Measurements from ENCODE around the gene TECPR1. TPM values are rescaled to one million over a fixed set of nuclear protein-coding genes. Genes with fewer than 3 reads are reported as not detected.

Gene TECPR1
- total RNA-seq, 1 experiment from 2014 or later: 26.4 TPM

- H3K36me3 ChIP-seq (ENCODE audit: control insufficient read depth, insufficient read depth, low read length): peaks cover 3% of the 10 kb centered on the region
- no TSS peak for BruUV-seq (replicated peaks)
- Mint-ChIP-seq H3K27me3 (ENCODE audit: insufficient read depth, unreplicated experiment) (no peaks in the 10 kb centered on the region), H3K4me1 (ENCODE audit: low read depth, unreplicated experiment) (peaks cover 42% of the 10 kb centered on the region), H3K4me3 (ENCODE audit: unreplicated experiment) (peak overlapping the region; percentile 78), H3K27ac (ENCODE audit: unreplicated experiment) (peak overlapping the region; percentile 56), H3K9me3 (ENCODE audit: unreplicated experiment) (no peaks in the 10 kb centered on the region), H3K36me3 (ENCODE audit: insufficient read depth, unreplicated experiment) (peaks cover 47% of the 10 kb centered on the region)
- peaks cover 41% of the 10 kb centered on the region for H3K4me1 ChIP-seq
- H3K9me3 ChIP-seq: no peaks in the 10 kb centered on the region
- no peak for DNase-seq
- TF ChIP-seq CTCF (IDR thresholded peaks at IDR 0.05; ENCODE audit: insufficient read depth in 1 of 2, low read depth in 1 of 2, low read length in 1 of 2, severe bottlenecking in 1 of 2, unreplicated experiment in 1 of 2): no peak
- intact Hi-C loops (cut with micrococcal nuclease; ENCODE audit: unreplicated experiment): loop anchor here (2.0 kb wide), 1 partner anchor 23 kb away; no protein-coding TSS in a partner anchor
- ChIA-PET CTCF (interaction anchor here (0.7 to 1.6 kb wide), 2 partner anchors 14 to 121 kb away, joined by 3 to 5 read pairs; partner anchors contain the start of gene BAIAP2L1), POLR2A (interaction anchor here (1.1 to 1.4 kb wide), 2 partner anchors 15 to 121 kb away, joined by 3 to 5 read pairs; partner anchors contain the start of gene BAIAP2L1)
- H3K27me3 ChIP-seq (replicated peaks; ENCODE audit: control insufficient read depth, insufficient read depth, low read length): no peaks in the 10 kb centered on the region
- H3K4me3 ChIP-seq (ENCODE audit: low read depth, low read length): peak overlapping the region; percentile 44
Observed at GRCh38 chr7:98280296-98280695, 28.3 kb upstream of the TECPR1 start.

GRCh38 chr7:98278936-98279335, 26.9 kb upstream of the TECPR1 start:
- H3K4me1 ChIP-seq: peaks cover 28% of the 10 kb centered on the region
- no TSS peak for BruUV-seq (replicated peaks)
- CTCF ChIA-PET: no interaction called here
- DNase-seq: no peak
- intact Hi-C loops (cut with micrococcal nuclease; ENCODE audit: unreplicated experiment): no loop called here
- H3K4me3 Mint-ChIP-seq (ENCODE audit: unreplicated experiment): no peak overlapping the region
- no peak overlapping the region for H3K4me3 ChIP-seq (ENCODE audit: low read depth, low read length)
- no peak for TF ChIP-seq CTCF (IDR thresholded peaks at IDR 0.05; ENCODE audit: insufficient read depth in 1 of 2, low read depth in 1 of 2, low read length in 1 of 2, severe bottlenecking in 1 of 2, unreplicated experiment in 1 of 2)
- H3K9me3 Mint-ChIP-seq (ENCODE audit: unreplicated experiment): no peaks in the 10 kb centered on the region
- peaks cover 35% of the 10 kb centered on the region for H3K36me3 Mint-ChIP-seq (ENCODE audit: insufficient read depth, unreplicated experiment)
- H3K27ac Mint-ChIP-seq (ENCODE audit: unreplicated experiment): no peak overlapping the region
- H3K27me3 ChIP-seq (replicated peaks; ENCODE audit: control insufficient read depth, insufficient read depth, low read length): no peaks in the 10 kb centered on the region
- no peaks in the 10 kb centered on the region for H3K27me3 Mint-ChIP-seq (ENCODE audit: insufficient read depth, unreplicated experiment)
- POLR2A ChIA-PET: no interaction called here
- peaks cover 31% of the 10 kb centered on the region for H3K4me1 Mint-ChIP-seq (ENCODE audit: low read depth, unreplicated experiment)
- no peaks in the 10 kb centered on the region for H3K9me3 ChIP-seq
- peaks cover 2% of the 10 kb centered on the region for H3K36me3 ChIP-seq (ENCODE audit: control insufficient read depth, insufficient read depth, low read length)

- intact Hi-C loops (cut with micrococcal nuclease; ENCODE audit: unreplicated experiment): no loop called here
- no peaks in the 10 kb centered on the region for H3K9me3 Mint-ChIP-seq (ENCODE audit: unreplicated experiment)
- TF ChIP-seq CTCF (IDR thresholded peaks at IDR 0.05; ENCODE audit: insufficient read depth in 1 of 2, low read depth in 1 of 2, low read length in 1 of 2, severe bottlenecking in 1 of 2, unreplicated experiment in 1 of 2): no peak
- H3K36me3 Mint-ChIP-seq (ENCODE audit: insufficient read depth, unreplicated experiment): peaks cover 32% of the 10 kb centered on the region
- no peak for DNase-seq
- H3K4me3 Mint-ChIP-seq (ENCODE audit: unreplicated experiment): no peak overlapping the region
- peaks cover 30% of the 10 kb centered on the region for H3K4me1 Mint-ChIP-seq (ENCODE audit: low read depth, unreplicated experiment)
- no TSS peak for BruUV-seq (replicated peaks)
- Histone ChIP-seq H3K36me3 (ENCODE audit: control insufficient read depth, insufficient read depth, low read length) (peaks cover 2% of the 10 kb centered on the region), H3K27me3 (replicated peaks; ENCODE audit: control insufficient read depth, insufficient read depth, low read length) (no peaks in the 10 kb centered on the region), H3K9me3 (no peaks in the 10 kb centered on the region), H3K4me1 (peaks cover 22% of the 10 kb centered on the region), H3K4me3 (ENCODE audit: low read depth, low read length) (no peak overlapping the region)
- ChIA-PET POLR2A (no interaction called here), CTCF (no interaction called here)
- H3K27me3 Mint-ChIP-seq (ENCODE audit: insufficient read depth, unreplicated experiment): no peaks in the 10 kb centered on the region
- H3K27ac Mint-ChIP-seq (ENCODE audit: unreplicated experiment): no peak overlapping the region
Observed at GRCh38 chr7:98278408-98278807, 26.4 kb upstream of the TECPR1 start.
